ENCODE measurements around the gene CLC. TPM values are rescaled to one million over a fixed set of nuclear protein-coding genes. Genes with fewer than 3 reads are reported as not detected.

The CLC gene
- total and polyA plus RNA-seq, 2 of the 13 experiments (the other 11 are each of a cell fraction or from before 2014, with no cell fraction given): not detected

DNA sequence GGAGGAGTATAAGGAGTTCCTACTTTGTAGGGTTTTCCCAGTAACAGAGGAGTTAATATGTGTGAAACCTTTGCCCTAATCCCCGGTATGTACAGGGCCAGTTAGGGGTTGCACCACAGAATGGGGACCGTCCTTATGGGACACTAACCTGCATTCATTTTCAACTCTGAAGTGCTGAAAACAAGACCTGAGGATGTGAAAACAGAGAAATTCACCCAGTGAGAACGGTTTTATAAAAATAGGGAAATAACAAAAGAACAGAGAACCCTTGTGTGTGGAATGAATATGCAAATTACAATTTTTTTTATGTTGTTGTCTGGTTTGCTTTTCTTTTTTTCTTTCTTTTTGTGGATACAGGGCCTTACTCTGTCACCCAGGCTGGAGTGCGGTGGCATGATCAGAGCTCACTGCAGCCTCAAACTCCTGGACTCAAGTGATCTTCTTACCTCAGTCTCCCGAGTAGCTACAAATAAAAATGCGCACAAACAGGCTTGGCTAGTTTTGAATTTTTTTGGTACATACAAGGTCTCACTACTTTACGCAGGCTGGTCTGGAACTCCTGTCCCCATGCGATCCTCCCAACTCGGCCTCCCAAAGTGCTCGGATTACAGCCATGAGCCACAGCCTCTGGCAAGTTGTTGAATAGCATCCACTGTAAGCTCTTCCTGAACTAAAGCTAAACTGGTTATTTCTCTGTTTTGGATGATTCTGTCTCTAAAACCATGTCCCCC lies 10.6 kb downstream of the CLC start:
- Histone ChIP-seq H3K27ac (ENCODE audit: extremely low read length, insufficient read depth, low read length) (no peak overlapping the region), H4K20me1 (ENCODE audit: insufficient read depth, low read length) (no peaks in the 10 kb centered on the region), H3K27me3 (ENCODE audit: control insufficient read depth in 1 of 2, insufficient read depth in 2 of 2, low read length in 2 of 2) (peaks cover 0 to 5% of the 10 kb centered on the region in 2 experiments; a peak in 2 of 5 replicates), H3K36me3 (replicated peaks in 1 of 2; ENCODE audit: control insufficient read depth in 1 of 2, insufficient read depth in 2 of 2, low read length in 2 of 2) (no peaks in the 10 kb centered on the region), H3K9me3 (ENCODE audit: low read length) (no peaks in the 10 kb centered on the region), H3K4me1 (ENCODE audit: insufficient read depth, low read length) (no peaks in the 10 kb centered on the region), H3K79me2 (ENCODE audit: insufficient read depth, low read length) (no peaks in the 10 kb centered on the region), H3K4me3 (replicated peaks in 1 of 3; ENCODE audit: insufficient read depth in 1 of 3, low read depth in 2 of 3, low read length in 3 of 3) (no peak overlapping the region), H3K9ac (ENCODE audit: insufficient read depth, low read depth, low read length) (no peak overlapping the region), H3K4me2 (ENCODE audit: low read depth, low read length) (no peak overlapping the region), H2AFZ (ENCODE audit: low read length) (no peak overlapping the region)
- ChIA-PET CTCF (ENCODE audit: low intra/inter-chr PET ratio, low total read pairs) (no interaction called here), POLR2A (no interaction called here)
- in situ Hi-C loops (cut with HindIII; ENCODE audit: extremely low pct_ligation_motif_present, low pct_unique_long_range_greater_than_20kb): no loop called here
- ATAC-seq (no peak), FAIRE-seq (no peak), DNase-seq (ENCODE audit: low spot score) (no peak)
- WGBS (ENCODE audit: low lambda C conversion rate): 39% methylated on average over 10 of the region's 10 CpGs
- intact Hi-C loops (cut with micrococcal nuclease; ENCODE audit: unreplicated experiment): no loop called here
- no TSS peak for BruUV-seq (replicated peaks)
- TF ChIP-seq GABPB1 (CRISPR knock-in tag; IDR thresholded peaks at IDR 0.05) (no peak), KDM4B (CRISPR knock-in tag; IDR thresholded peaks at IDR 0.05) (no peak), SOX13 (IDR thresholded peaks at IDR 0.05) (no peak), SOX13 (CRISPR knock-in tag; conservative IDR thresholded peaks at IDR 0.05 in 1 of 2, IDR thresholded peaks at IDR 0.05 in 1 of 2) (no peak), JUND (CRISPR knock-in tag; IDR thresholded peaks at IDR 0.05) (no peak), ZNF205 (CRISPR knock-in tag; IDR thresholded peaks at IDR 0.05) (no peak), SMAD9 (CRISPR knock-in tag; IDR thresholded peaks at IDR 0.05) (no peak), SNAI1 (CRISPR knock-in tag; IDR thresholded peaks at IDR 0.05; ENCODE audit: borderline replicate concordance) (no peak), GATAD2A (CRISPR knock-in tag; IDR thresholded peaks at IDR 0.05) (no peak), ZNF724P (CRISPR knock-in tag; IDR thresholded peaks at IDR 0.05; ENCODE audit: borderline replicate concordance) (no peak), ZNF746 (CRISPR knock-in tag; IDR thresholded peaks at IDR 0.05) (no peak), SALL2 (CRISPR knock-in tag; IDR thresholded peaks at IDR 0.05) (no peak), ZKSCAN5 (CRISPR knock-in tag; IDR thresholded peaks at IDR 0.05) (no peak)
- TF ChIP-seq, protein P1, sequence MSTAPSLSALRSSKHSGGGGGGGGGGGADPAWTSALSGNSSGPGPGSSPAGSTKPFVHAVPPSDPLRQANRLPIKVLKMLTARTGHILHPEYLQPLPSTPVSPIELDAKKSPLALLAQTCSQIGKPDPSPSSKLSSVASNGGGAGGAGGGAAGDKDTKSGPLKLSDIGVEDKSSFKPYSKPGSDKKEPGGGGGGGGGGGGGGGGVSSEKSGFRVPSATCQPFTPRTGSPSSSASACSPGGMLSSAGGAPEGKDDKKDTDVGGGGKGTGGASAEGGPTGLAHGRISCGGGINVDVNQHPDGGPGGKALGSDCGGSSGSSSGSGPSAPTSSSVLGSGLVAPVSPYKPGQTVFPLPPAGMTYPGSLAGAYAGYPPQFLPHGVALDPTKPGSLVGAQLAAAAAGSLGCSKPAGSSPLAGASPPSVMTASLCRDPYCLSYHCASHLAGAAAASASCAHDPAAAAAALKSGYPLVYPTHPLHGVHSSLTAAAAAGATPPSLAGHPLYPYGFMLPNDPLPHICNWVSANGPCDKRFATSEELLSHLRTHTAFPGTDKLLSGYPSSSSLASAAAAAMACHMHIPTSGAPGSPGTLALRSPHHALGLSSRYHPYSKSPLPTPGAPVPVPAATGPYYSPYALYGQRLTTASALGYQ (CRISPR knock-in tag; IDR thresholded peaks at IDR 0.05): no peak
- TF ChIP-seq, protein P2, sequence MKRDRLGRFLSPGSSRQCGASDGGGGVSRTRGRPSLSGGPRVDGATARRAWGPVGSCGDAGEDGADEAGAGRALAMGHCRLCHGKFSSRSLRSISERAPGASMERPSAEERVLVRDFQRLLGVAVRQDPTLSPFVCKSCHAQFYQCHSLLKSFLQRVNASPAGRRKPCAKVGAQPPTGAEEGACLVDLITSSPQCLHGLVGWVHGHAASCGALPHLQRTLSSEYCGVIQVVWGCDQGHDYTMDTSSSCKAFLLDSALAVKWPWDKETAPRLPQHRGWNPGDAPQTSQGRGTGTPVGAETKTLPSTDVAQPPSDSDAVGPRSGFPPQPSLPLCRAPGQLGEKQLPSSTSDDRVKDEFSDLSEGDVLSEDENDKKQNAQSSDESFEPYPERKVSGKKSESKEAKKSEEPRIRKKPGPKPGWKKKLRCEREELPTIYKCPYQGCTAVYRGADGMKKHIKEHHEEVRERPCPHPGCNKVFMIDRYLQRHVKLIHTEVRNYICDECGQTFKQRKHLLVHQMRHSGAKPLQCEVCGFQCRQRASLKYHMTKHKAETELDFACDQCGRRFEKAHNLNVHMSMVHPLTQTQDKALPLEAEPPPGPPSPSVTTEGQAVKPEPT (CRISPR knock-in tag; IDR thresholded peaks at IDR 0.05; ENCODE audit: low read depth): no peak
- TF ChIP-seq, protein P3, sequence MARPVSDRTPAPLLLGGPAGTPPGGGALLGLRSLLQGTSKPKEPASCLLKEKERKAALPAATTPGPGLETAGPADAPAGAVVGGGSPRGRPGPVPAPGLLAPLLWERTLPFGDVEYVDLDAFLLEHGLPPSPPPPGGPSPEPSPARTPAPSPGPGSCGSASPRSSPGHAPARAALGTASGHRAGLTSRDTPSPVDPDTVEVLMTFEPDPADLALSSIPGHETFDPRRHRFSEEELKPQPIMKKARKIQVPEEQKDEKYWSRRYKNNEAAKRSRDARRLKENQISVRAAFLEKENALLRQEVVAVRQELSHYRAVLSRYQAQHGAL (CRISPR knock-in tag; IDR thresholded peaks at IDR 0.05; ENCODE audit: not compliant biosample characterization): no peak
- TF ChIP-seq, protein P4, sequence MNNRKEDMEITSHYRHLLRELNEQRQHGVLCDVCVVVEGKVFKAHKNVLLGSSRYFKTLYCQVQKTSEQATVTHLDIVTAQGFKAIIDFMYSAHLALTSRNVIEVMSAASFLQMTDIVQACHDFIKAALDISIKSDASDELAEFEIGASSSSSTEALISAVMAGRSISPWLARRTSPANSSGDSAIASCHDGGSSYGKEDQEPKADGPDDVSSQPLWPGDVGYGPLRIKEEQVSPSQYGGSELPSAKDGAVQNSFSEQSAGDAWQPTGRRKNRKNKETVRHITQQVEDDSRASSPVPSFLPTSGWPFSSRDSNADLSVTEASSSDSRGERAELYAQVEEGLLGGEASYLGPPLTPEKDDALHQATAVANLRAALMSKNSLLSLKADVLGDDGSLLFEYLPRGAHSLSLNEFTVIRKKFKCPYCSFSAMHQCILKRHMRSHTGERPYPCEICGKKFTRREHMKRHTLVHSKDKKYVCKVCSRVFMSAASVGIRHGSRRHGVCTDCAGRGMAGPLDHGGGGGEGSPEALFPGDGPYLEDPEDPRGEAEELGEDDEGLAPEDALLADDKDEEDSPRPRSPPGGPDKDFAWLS (CRISPR knock-in tag; IDR thresholded peaks at IDR 0.05; ENCODE audit: borderline replicate concordance): no peak
- TF ChIP-seq, protein P5, sequence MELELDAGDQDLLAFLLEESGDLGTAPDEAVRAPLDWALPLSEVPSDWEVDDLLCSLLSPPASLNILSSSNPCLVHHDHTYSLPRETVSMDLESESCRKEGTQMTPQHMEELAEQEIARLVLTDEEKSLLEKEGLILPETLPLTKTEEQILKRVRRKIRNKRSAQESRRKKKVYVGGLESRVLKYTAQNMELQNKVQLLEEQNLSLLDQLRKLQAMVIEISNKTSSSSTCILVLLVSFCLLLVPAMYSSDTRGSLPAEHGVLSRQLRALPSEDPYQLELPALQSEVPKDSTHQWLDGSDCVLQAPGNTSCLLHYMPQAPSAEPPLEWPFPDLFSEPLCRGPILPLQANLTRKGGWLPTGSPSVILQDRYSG (CRISPR knock-in tag; IDR thresholded peaks at IDR 0.05): no peak
